ENCODE data around the gene ZNF862.

The ZNF862 gene

GRCh38 chr7:149806726-149807125 is 31.4 kb upstream of the ZNF862 start:
- Histone ChIP-seq H3K27me3 (ENCODE audit: insufficient read depth, low read length, poor library complexity, severe bottlenecking) (no peaks in the 10 kb centered on the region), H4K20me1 (ENCODE audit: insufficient read depth, low read length, poor library complexity, severe bottlenecking) (no peaks in the 10 kb centered on the region), H3K9me2 (replicated peaks; ENCODE audit: low read depth, low read length) (no peaks in the 10 kb centered on the region), H3K4me3 (ENCODE audit: low read length, poor library complexity, severe bottlenecking) (no peak overlapping the region), H3K79me2 (ENCODE audit: insufficient read depth, low read length) (no peaks in the 10 kb centered on the region), H3K9me3 (ENCODE audit: insufficient read depth, low read depth, low read length) (no peaks in the 10 kb centered on the region), H3K4me1 (ENCODE audit: insufficient read depth, low read length, poor library complexity, severe bottlenecking) (no peaks in the 10 kb centered on the region), H3K9ac (ENCODE audit: low read depth, low read length, poor library complexity, severe bottlenecking) (no peak overlapping the region), H3F3A (ENCODE audit: low read depth) (no peaks in the 10 kb centered on the region), H2AFZ (ENCODE audit: low read length) (no peak overlapping the region), H3K4me2 (ENCODE audit: low read depth, low read length, poor library complexity, severe bottlenecking) (no peak overlapping the region), H3K36me3 (ENCODE audit: insufficient read depth, low read length) (no peaks in the 10 kb centered on the region)
- TF ChIP-seq EZH2phosphoT487 (IDR thresholded peaks at IDR 0.05; ENCODE audit: borderline replicate concordance): no peak
- TF ChIP-seq CTCF (conservative IDR thresholded peaks at IDR 0.05; ENCODE audit: low read length): no peak

GRCh38 chr7:149808311-149808710 is 29.9 kb upstream of the ZNF862 start:
- Histone ChIP-seq H3K9me3 (ENCODE audit: insufficient read depth, low read depth, low read length) (no peaks in the 10 kb centered on the region), H3K4me2 (ENCODE audit: low read depth, low read length, poor library complexity, severe bottlenecking) (no peak overlapping the region), H3K9ac (ENCODE audit: low read depth, low read length, poor library complexity, severe bottlenecking) (no peak overlapping the region), H2AFZ (ENCODE audit: low read length) (no peak overlapping the region), H3K79me2 (ENCODE audit: insufficient read depth, low read length) (no peaks in the 10 kb centered on the region), H3F3A (ENCODE audit: low read depth) (no peaks in the 10 kb centered on the region), H4K20me1 (ENCODE audit: insufficient read depth, low read length, poor library complexity, severe bottlenecking) (no peaks in the 10 kb centered on the region), H3K27me3 (ENCODE audit: insufficient read depth, low read length, poor library complexity, severe bottlenecking) (no peaks in the 10 kb centered on the region), H3K4me1 (ENCODE audit: insufficient read depth, low read length, poor library complexity, severe bottlenecking) (no peaks in the 10 kb centered on the region), H3K36me3 (ENCODE audit: insufficient read depth, low read length) (no peaks in the 10 kb centered on the region), H3K4me3 (ENCODE audit: low read length, poor library complexity, severe bottlenecking) (no peak overlapping the region), H3K9me2 (replicated peaks; ENCODE audit: low read depth, low read length) (no peaks in the 10 kb centered on the region)
- TF ChIP-seq EZH2phosphoT487 (IDR thresholded peaks at IDR 0.05; ENCODE audit: borderline replicate concordance): no peak
- TF ChIP-seq CTCF (conservative IDR thresholded peaks at IDR 0.05; ENCODE audit: low read length): no peak

- Histone ChIP-seq H4K20me1 (ENCODE audit: insufficient read depth, low read length, poor library complexity, severe bottlenecking) (no peaks in the 10 kb centered on the region), H3F3A (ENCODE audit: low read depth) (no peaks in the 10 kb centered on the region), H2AFZ (ENCODE audit: low read length) (no peak overlapping the region), H3K4me1 (ENCODE audit: insufficient read depth, low read length, poor library complexity, severe bottlenecking) (no peaks in the 10 kb centered on the region), H3K79me2 (ENCODE audit: insufficient read depth, low read length) (no peaks in the 10 kb centered on the region), H3K4me3 (ENCODE audit: low read length, poor library complexity, severe bottlenecking) (no peak overlapping the region), H3K9me3 (ENCODE audit: insufficient read depth, low read depth, low read length) (no peaks in the 10 kb centered on the region), H3K9ac (ENCODE audit: low read depth, low read length, poor library complexity, severe bottlenecking) (no peak overlapping the region), H3K4me2 (ENCODE audit: low read depth, low read length, poor library complexity, severe bottlenecking) (no peak overlapping the region), H3K9me2 (replicated peaks; ENCODE audit: low read depth, low read length) (no peaks in the 10 kb centered on the region), H3K36me3 (ENCODE audit: insufficient read depth, low read length) (no peaks in the 10 kb centered on the region), H3K27me3 (ENCODE audit: insufficient read depth, low read length, poor library complexity, severe bottlenecking) (no peaks in the 10 kb centered on the region)
- no peak for TF ChIP-seq CTCF (conservative IDR thresholded peaks at IDR 0.05; ENCODE audit: low read length)
- TF ChIP-seq EZH2phosphoT487 (IDR thresholded peaks at IDR 0.05; ENCODE audit: borderline replicate concordance): no peak
These were observed 29.0 kb upstream of the ZNF862 start for GRCh38 chr7:149809215-149809614.
